ENCODE measurements around the gene THBS1.

Gene THBS1

GRCh38 chr15:39582286-39582976 is 1.6 kb downstream of the THBS1 start:
- CTCF ChIA-PET: interaction anchor here (0.7 to 3.6 kb wide), 5 partner anchors 9 to 875 kb away, joined by 3 to 47 read pairs (median 4); no protein-coding TSS in a partner anchor
- TF ChIP-seq CTCF (conservative IDR thresholded peaks at IDR 0.05; ENCODE audit: low read depth): no peak
- no peak for DNase-seq (ENCODE audit: low spot score)
- POLR2A ChIA-PET (ENCODE audit: low non-redundant PET): interaction anchor here (1.1 kb wide), 1 partner anchor 9 kb away, joined by 6 read pairs; no protein-coding TSS in a partner anchor
- peak overlapping the region; percentile 95 for H3K27ac ChIP-seq

- no peak for TF ChIP-seq CTCF (conservative IDR thresholded peaks at IDR 0.05; ENCODE audit: low read depth)
- ChIA-PET CTCF (interaction anchor here (0.6 to 3.6 kb wide), 3 partner anchors 41 to 411 kb away, joined by 3 to 47 read pairs (median 3); no protein-coding TSS in a partner anchor), POLR2A (ENCODE audit: low non-redundant PET) (no interaction called here)
- no peak for DNase-seq (ENCODE audit: low spot score)
- H3K27ac ChIP-seq: peak overlapping the region; percentile 95
Measured at GRCh38 chr15:39582977-39583595, 2.2 kb downstream of the THBS1 start.

- POLR2A ChIA-PET (ENCODE audit: low non-redundant PET): no interaction called here
Measured at GRCh38 chr15:39583596-39584265, 2.9 kb downstream of the THBS1 start.

GRCh38 chr15:39584266-39584659 is 3.4 kb downstream of the THBS1 start:
- TF ChIP-seq CTCF (conservative IDR thresholded peaks at IDR 0.05; ENCODE audit: low read depth): no peak
- DNase-seq (ENCODE audit: low spot score): no peak
- POLR2A ChIA-PET (ENCODE audit: low non-redundant PET): no interaction called here
- CTCF ChIA-PET: interaction anchor here (1.0 kb wide), 1 partner anchor 12 kb away, joined by 4 read pairs; no protein-coding TSS in a partner anchor
- H3K27ac ChIP-seq: peak overlapping the region; percentile 73

More at GRCh38 chr15:39583596-39584265, 2.9 kb downstream of the THBS1 start:
- DNase-seq (ENCODE audit: low spot score): peak; percentile 48
- no peak; the same call in 1 of the 2 replicates for TF ChIP-seq CTCF (conservative IDR thresholded peaks at IDR 0.05; ENCODE audit: low read depth)
- CTCF ChIA-PET: interaction anchor here (0.6 to 1.0 kb wide), 3 partner anchors 13 to 386 kb away, joined by 3 to 4 read pairs (median 3); no protein-coding TSS in a partner anchor
- peak overlapping the region; percentile 73 for H3K27ac ChIP-seq

GRCh38 chr15:39584662-39585388 is 3.9 kb downstream of the THBS1 start:
- POLR2A ChIA-PET (ENCODE audit: low non-redundant PET): no interaction called here
- H3K27ac ChIP-seq: peak overlapping the region; percentile 57
- no peak for DNase-seq (ENCODE audit: low spot score)
- no peak for TF ChIP-seq CTCF (conservative IDR thresholded peaks at IDR 0.05; ENCODE audit: low read depth)
- CTCF ChIA-PET: interaction anchor here (1.0 kb wide), 1 partner anchor 12 kb away, joined by 4 read pairs; no protein-coding TSS in a partner anchor

Data from RWPE1 (cell line).